Heart left ventricle (tissue), 16 donors: ENCODE results near the gene NLK. TPM values are rescaled to one million over a fixed set of nuclear protein-coding genes. Genes with fewer than 3 reads are reported as not detected.

ENCODE experiments used
- ATAC-seq, 4 donors: fragments of 200-7000 bp; cut with Tn5 transposase; one replicate each; pipeline ENCODE4 v1.9.1; 2020 to 2022; ENCODE audit warnings: moderate library complexity in 4 of 4, mild to moderate bottlenecking in 3 of 4, moderate number of reproducible peaks in 1 of 4
- DNase-seq, 5 donors: peaks; one replicate each; pipeline ENCODE4 v3.0.0-alpha.2; 2020
- H3K27ac ChIP-seq, 12 donors: fragments of 200-600 bp; sonication (generic) in 4 of 12; one replicate each; pipeline versions ENCODE4 v1.5.0 to v1.8.0; 2016 to 2022; ENCODE audit warnings: mild to moderate bottlenecking in 2 of 12
- H3K27me3 ChIP-seq, 9 donors: fragments of 200-600 bp; sonication (generic) in 2 of 9; one replicate each; pipeline versions ENCODE4 v1.5.1 to v1.8.0; 2016 to 2022; ENCODE audit warnings: mild to moderate bottlenecking in 3 of 9
- H3K36me3 ChIP-seq, 9 donors: fragments of 200-600 bp; sonication (generic) in 2 of 9; one replicate each; pipeline versions ENCODE4 v1.5.0 to v1.8.0; 2018 to 2022; ENCODE audit warnings: mild to moderate bottlenecking in 2 of 9
- H3K4me1 ChIP-seq, 12 donors: fragments of 200-600 bp; sonication (generic) in 4 of 12; one replicate each; pipeline versions ENCODE4 v1.5.0 to v1.8.0; 2016 to 2022; ENCODE audit warnings: mild to moderate bottlenecking in 3 of 12
- H3K4me3 ChIP-seq, 12 donors: fragments of 200-600 bp; sonication (generic) in 4 of 12; one replicate each; pipeline versions ENCODE4 v1.5.0 to v1.8.0; 2017 to 2022; ENCODE audit warnings: mild to moderate bottlenecking in 9 of 12, moderate library complexity in 4 of 12
- H3K9me3 ChIP-seq, 12 donors: fragments of 200-600 bp; sonication (generic) in 4 of 12; one replicate each; pipeline versions ENCODE4 v1.5.0 to v1.8.0; 2016 to 2022; ENCODE audit warnings: mild to moderate bottlenecking in 1 of 12
- POLR2A ChIP-seq, 2 donors: fragments of 450-650 bp; IDR thresholded peaks; one replicate each; pipeline ENCODE4 v1.6.1; 2017; ENCODE audit warnings: antibody characterized with exemption in 2 of 2, mild to moderate bottlenecking in 2 of 2, moderate library complexity in 2 of 2
- WGBS, 4 donors: extraction: QIAGEN DNeasy Blood & Tissue Kit in 2 of 4; methylation state at CpG; one replicate each; pipeline versions ENCODE4 v1.1.5 to v1.1.7; 2013 to 2018; 5-methylcytosine and 5-hydroxymethylcytosine counted together
- intact Hi-C, 10 donors: fragments of 100-400 bp; cut with DNase I; formaldehyde crosslinking; loops; one replicate each; pipeline versions ENCODE4 v1.11.1 to v1.14.2; 2022
- long read RNA-seq, 3 donors: library from polyadenylated mRNA; unstranded; transcript quantifications; one replicate each; pipeline ENCODE4 v2.0.0, GENCODE V29; 2020 to 2021
- polyA plus RNA-seq, 2 donors: library from polyadenylated mRNA; stranded (reverse); fragments of 200-250 nt; gene quantifications; one replicate each; pipeline ENCODE4 v1.2.3, GENCODE V29; 2013
- total RNA-seq, 9 donors: library from RNA; depleted of rRNA in 2 of 9; stranded (reverse); fragments of >200 nt in 2 of 9; fragmentation: NEBNext Ultra II Directional in 3 of 9; extraction: Animal tissue kit (Norgen Biotek cat#: 25700) in 3 of 9; gene quantifications; one replicate each; pipeline versions ENCODE4 v1.1.0 to v1.2.4, GENCODE V29; 2016 to 2023
- TF ChIP-seq, protein P1 (sequence below), 12 donors: fragments of 200-600 bp; sonication (generic) in 4 of 12; IDR thresholded peaks; one replicate each; pipeline versions ENCODE4 v1.5.0 to v1.8.0; 2018 to 2022; ENCODE audit warnings: antibody characterized with exemption in 12 of 12, mild to moderate bottlenecking in 5 of 12
- donor health status: ischemic (EF 13 %, LVEDD 7.1; RV severe dilation, severe dysfunction).
- donor health status: healthy with polysubstance abuse.
- donor health status: DM: no; HTN: yes; CAD: no.
- donor health status: DM: no; HTN: no; CAD: no.
- donor health status: ischemic (EF 25% LVEDD 6.9; RV normal size, moderate dysfunction).
- donor health status: ischemic (EF 25% LVEDD 5.7; RV mildly dilated, moderate dysfunction).
- donor health status: healthy.
- donor health status: DM: yes; HTN: yes; CAD: no.
- donor health status: ischemic (EF 35%, LVEDD 5.7; RV mildly dilated, moderate dysfunction).
- donor health status: nonischemic (EF 11% LVEDD 7.7; RV severe dilation, severe dysfunction).
- donor health status: DM: yes; HTN: yes; CAD: no.
- donor health status: PGD.
- donor health status: ischemic (EF 29% LVEDD 5.4; RV normal size, mild dysfunction).
- donor health status: nonischemic (EF 23%, LVEDD 6.1; RV moderate dilation, normal function).

NLK gene
- total RNA-seq (10 to 100 TPM; 14.5 to 29.1 (median 21.5) TPM), polyA plus RNA-seq (1 to 10 TPM; 8.1 to 9.5 TPM)
- long read RNA-seq, donor 1, full-length matches to known transcripts: 16 of 21 reads
- long read RNA-seq, donor 1, partial matches to known transcripts: 2 of 21 reads
- long read RNA-seq, donor 1, other reads (novel, unspliced or antisense): 3 of 21 reads
- long read RNA-seq, donor 2, full-length matches to known transcripts: 22 of 34 reads
- long read RNA-seq, donor 2, partial matches to known transcripts: 2 of 34 reads
- long read RNA-seq, donor 2, other reads (novel, unspliced or antisense): 10 of 34 reads
- long read RNA-seq, donor 3, full-length matches to known transcripts: 12 of 16 reads
- long read RNA-seq, donor 3, partial matches to known transcripts: 2 of 16 reads
- long read RNA-seq, donor 3, other reads (novel, unspliced or antisense): 2 of 16 reads

DNA sequence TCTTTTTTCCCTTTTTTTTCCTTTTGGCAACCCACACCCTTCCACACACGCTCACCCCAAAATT lies at the start of gene NLK:
NLK (plus strand) TSS at position 21 of the 64 bp plus-strand sequence. CDS start 197 bp downstream, outside the sequence.
- Histone ChIP-seq H3K4me1 (peaks cover 6 to 57% (median 51%) of the 10 kb centered on the region in 12 donors), H3K36me3 (no peaks in the 10 kb centered on the region), H3K9me3 (no peaks in the 10 kb centered on the region), H3K4me3 (peak within 1 kb of the TSS; percentile 69 to 97 (median 89)), H3K27ac (peak within 1 kb of the TSS; percentile 91 to 97 (median 94)), H3K27me3 (no peaks in the 10 kb centered on the region)
- TF ChIP-seq, protein P1, sequence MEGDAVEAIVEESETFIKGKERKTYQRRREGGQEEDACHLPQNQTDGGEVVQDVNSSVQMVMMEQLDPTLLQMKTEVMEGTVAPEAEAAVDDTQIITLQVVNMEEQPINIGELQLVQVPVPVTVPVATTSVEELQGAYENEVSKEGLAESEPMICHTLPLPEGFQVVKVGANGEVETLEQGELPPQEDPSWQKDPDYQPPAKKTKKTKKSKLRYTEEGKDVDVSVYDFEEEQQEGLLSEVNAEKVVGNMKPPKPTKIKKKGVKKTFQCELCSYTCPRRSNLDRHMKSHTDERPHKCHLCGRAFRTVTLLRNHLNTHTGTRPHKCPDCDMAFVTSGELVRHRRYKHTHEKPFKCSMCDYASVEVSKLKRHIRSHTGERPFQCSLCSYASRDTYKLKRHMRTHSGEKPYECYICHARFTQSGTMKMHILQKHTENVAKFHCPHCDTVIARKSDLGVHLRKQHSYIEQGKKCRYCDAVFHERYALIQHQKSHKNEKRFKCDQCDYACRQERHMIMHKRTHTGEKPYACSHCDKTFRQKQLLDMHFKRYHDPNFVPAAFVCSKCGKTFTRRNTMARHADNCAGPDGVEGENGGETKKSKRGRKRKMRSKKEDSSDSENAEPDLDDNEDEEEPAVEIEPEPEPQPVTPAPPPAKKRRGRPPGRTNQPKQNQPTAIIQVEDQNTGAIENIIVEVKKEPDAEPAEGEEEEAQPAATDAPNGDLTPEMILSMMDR (IDR thresholded peaks at IDR 0.05): no peak
- no peak for TF ChIP-seq POLR2A (IDR thresholded peaks at IDR 0.05)
- DNase-seq (no peak), ATAC-seq (no peak)
- intact Hi-C loops: loop anchor here in 6 of 10 donors (5.0 to 10.0 kb wide), 7 partner anchors 55 to 150 kb away; partner anchors contain the start of gene LYRM9 (in 4 of the 6)
- 89 to 95% (median 92%) methylated on average over 1 of the region's 1 CpG for WGBS, 4 donors

DNA sequence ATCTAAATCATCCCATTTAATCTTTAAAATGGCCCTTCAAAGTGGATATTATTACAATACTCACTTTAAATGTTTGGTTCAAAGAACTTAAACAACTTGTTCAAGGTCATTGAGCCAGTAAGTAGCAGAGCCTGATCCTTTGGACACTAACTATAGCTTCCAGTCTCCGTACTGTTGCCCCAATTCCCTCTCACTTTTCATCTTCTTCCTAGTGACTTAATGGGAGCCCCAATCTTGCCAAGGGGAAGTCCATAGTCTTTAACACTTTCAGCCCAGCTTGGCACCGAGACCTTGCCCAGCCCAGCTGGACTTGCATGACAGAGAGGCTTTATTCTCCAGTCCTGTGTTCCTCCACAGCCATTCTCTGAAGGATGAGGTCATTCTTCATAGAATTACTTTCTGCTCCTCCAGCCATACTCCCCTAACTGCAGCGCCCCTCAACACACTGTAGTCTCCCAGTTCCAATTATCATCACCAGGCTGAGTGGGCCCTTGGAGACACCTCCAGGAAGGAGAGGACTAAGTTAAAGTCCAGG lies 49.2 kb upstream of the NLK start:
- no peaks in the 10 kb centered on the region for H3K27me3 ChIP-seq
- 84 to 88% (median 86%) methylated on average over 3 of the region's 3 CpGs for WGBS, 4 donors
- no peak overlapping the region for H3K27ac ChIP-seq
- no peaks in the 10 kb centered on the region for H3K9me3 ChIP-seq
- H3K4me3 ChIP-seq: no peak overlapping the region
- intact Hi-C loops: loop anchor here in 1 of 10 donors (10.0 kb wide), 1 partner anchor 58 kb away; no protein-coding TSS in a partner anchor
- ATAC-seq: no peak
- TF ChIP-seq, protein P1 (IDR thresholded peaks at IDR 0.05): no peak
- TF ChIP-seq POLR2A (IDR thresholded peaks at IDR 0.05): no peak
- no peak for DNase-seq
- H3K36me3 ChIP-seq: no peaks in the 10 kb centered on the region
- peaks cover 0 to 4% (median 0%) of the 10 kb centered on the region in 12 donors for H3K4me1 ChIP-seq

DNA sequence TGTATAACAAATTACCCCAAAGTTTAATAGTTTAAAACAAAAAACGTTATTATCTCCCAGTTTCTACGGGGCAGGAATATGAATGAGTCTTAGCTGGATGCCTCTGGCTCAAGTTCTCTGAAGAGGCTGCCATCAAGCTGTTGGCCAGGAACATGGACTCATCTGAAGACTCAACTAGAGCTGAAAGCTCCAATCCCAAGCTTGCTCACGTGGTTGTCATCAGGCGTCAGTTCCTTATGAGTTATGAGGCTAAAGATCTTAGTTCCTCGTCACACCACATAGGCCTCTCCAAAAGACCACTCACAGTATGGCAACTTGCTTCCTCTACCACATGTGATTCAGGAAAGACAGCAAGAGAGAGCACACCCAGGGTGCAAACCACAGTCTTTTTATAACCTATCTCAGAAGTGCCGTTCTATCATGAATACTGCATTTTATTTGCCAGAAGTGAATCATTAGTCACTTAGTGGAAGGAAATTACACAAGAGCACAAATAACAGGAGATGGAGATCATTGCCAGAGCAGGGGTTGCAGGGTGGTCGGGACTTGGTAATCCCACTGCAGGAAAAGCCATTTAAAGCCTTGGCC lies 48.7 kb upstream of the NLK start:
- intact Hi-C loops: loop anchor here in 1 of 10 donors (10.0 kb wide), 1 partner anchor 59 kb away; no protein-coding TSS in a partner anchor
- no peaks in the 10 kb centered on the region for H3K27me3 ChIP-seq
- H3K27ac ChIP-seq: no peak overlapping the region
- H3K36me3 ChIP-seq: no peaks in the 10 kb centered on the region
- 74 to 84% (median 79%) methylated on average over 7 of the region's 7 CpGs for WGBS, 4 donors
- H3K4me3 ChIP-seq: no peak overlapping the region
- H3K9me3 ChIP-seq: no peaks in the 10 kb centered on the region
- peaks cover 0 to 4% (median 0%) of the 10 kb centered on the region in 12 donors for H3K4me1 ChIP-seq
- no peak for DNase-seq
- no peak for ATAC-seq
- TF ChIP-seq POLR2A (IDR thresholded peaks at IDR 0.05): no peak
- TF ChIP-seq, protein P1 (IDR thresholded peaks at IDR 0.05): no peak

DNA sequence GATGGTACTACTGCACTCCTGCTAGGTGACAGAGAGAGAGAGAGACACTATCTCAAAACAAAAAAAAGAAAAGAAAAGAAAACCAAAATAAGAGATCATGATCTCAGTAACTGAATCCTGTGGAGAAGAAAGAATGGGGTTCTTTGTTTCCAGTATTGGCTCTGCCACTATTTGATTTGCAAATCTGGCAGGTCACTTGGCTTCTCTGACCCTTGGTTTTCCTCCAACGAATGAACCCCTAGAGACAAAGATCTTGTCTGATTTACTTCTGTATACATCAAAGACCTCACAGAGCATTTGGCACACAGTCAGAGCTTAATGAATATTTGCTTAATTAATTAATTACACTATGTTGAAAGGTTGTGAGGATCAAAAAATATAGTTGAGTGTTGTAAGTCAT lies 47.9 kb upstream of the NLK start:
- Histone ChIP-seq H3K27ac (no peak overlapping the region), H3K9me3 (no peaks in the 10 kb centered on the region), H3K4me1 (peaks cover 0 to 4% (median 0%) of the 10 kb centered on the region in 12 donors), H3K36me3 (no peaks in the 10 kb centered on the region), H3K4me3 (no peak overlapping the region), H3K27me3 (no peaks in the 10 kb centered on the region)
- no peak for TF ChIP-seq POLR2A (IDR thresholded peaks at IDR 0.05)
- TF ChIP-seq, protein P1 (IDR thresholded peaks at IDR 0.05): no peak
- intact Hi-C loops: loop anchor here in 1 of 10 donors (10.0 kb wide), 1 partner anchor 60 kb away; no protein-coding TSS in a partner anchor
- WGBS, 4 donors: 34 to 42% (median 39%) methylated on average over 1 of the region's 1 CpG
- no peak for ATAC-seq
- no peak for DNase-seq
